Measurements from ENCODE around the gene PTCRA.

- TF ChIP-seq POLR2A (IDR thresholded peaks at IDR 0.05; ENCODE audit: low read depth, low read length): no peak
- TF ChIP-seq POLR2AphosphoS5 (IDR thresholded peaks at IDR 0.05; ENCODE audit: low read depth, low read length): no peak
- TF ChIP-seq TAF1 (IDR thresholded peaks at IDR 0.05; ENCODE audit: low read depth, low read length): no peak
- TF ChIP-seq PAX5 (IDR thresholded peaks at IDR 0.05; ENCODE audit: insufficient read depth, low read length, severe bottlenecking): no peak
- no peak for TF ChIP-seq SPI1 (IDR thresholded peaks at IDR 0.05; ENCODE audit: low read depth, low read length)
- no peak for TF ChIP-seq POU2F2 (IDR thresholded peaks at IDR 0.05; ENCODE audit: low read depth, low read length)
These were observed 5.9 kb downstream of the PTCRA start for GRCh38 chr6:42921801-42922200.

Measured in GM12891 (cell line).